ENCODE measurements around the gene AOAH. TPM values are rescaled to one million over a fixed set of nuclear protein-coding genes. Genes with fewer than 3 reads are reported as not detected.
"Not testable (repeated sequence)": the region's sequence is repeated elsewhere in the genome, so short reads cannot be mapped to it uniquely, and the experiment has no call there.

Gene AOAH
- total RNA-seq, 1 donor = 15.1 TPM

- no peak for DNase-seq (ENCODE audit: low read depth in 2 of 3, low spot score in 2 of 3)
Measured at GRCh38 chr7:36707465-36707864, 16.8 kb downstream of the AOAH start.

GRCh38 chr7:36703860-36704259 lies 20.4 kb downstream of the AOAH start:
- not testable (repeated sequence) for DNase-seq (ENCODE audit: low read depth in 2 of 3, low spot score in 2 of 3)

GRCh38 chr7:36692456-36692855 lies 31.8 kb downstream of the AOAH start:
- DNase-seq (ENCODE audit: low read depth in 2 of 3, low spot score in 2 of 3) = no peak

DNA sequence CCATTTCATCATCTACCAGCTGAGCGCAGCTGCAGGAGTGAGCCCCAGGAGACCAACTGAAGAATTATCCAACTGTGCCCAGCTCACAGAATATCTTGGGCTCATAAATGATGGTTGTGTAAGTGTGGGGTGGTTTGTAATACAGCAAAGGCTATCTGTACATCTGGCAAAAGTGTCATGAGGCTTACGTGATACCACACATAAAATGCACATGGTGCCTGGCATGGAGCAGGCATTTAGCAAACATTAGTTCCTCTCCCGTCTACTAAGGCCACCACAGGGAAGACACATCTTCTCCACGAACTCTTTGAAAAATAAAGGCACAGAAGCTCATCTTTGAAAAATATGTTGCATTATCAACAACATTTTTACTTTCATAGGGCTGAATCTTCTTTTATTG lies 32.3 kb downstream of the AOAH start:
- no peak for DNase-seq (ENCODE audit: low read depth in 2 of 3, low spot score in 2 of 3)

GRCh38 chr7:36690514-36691187 lies 33.6 kb downstream of the AOAH start:
- DNase-seq (ENCODE audit: low read depth in 2 of 3, low spot score in 2 of 3) = peak in 1 of 3 donors; percentile 35

- DNase-seq (ENCODE audit: low read depth in 2 of 3, low spot score in 2 of 3) = no peak
Measured at GRCh38 chr7:36690041-36690440, 34.3 kb downstream of the AOAH start.

GRCh38 chr7:36686499-36686898 lies 37.8 kb downstream of the AOAH start:
- peak in 2 of 3 donors; percentile 32 to 46 for DNase-seq (ENCODE audit: low read depth in 2 of 3, low spot score in 2 of 3)

- no peak for DNase-seq (ENCODE audit: low read depth in 2 of 3, low spot score in 2 of 3)
Measured at GRCh38 chr7:36684954-36685353, 39.3 kb downstream of the AOAH start.

GRCh38 chr7:36683695-36684357 lies 40.5 kb downstream of the AOAH start:
- DNase-seq (ENCODE audit: low read depth in 2 of 3, low spot score in 2 of 3) = no peak

DNA sequence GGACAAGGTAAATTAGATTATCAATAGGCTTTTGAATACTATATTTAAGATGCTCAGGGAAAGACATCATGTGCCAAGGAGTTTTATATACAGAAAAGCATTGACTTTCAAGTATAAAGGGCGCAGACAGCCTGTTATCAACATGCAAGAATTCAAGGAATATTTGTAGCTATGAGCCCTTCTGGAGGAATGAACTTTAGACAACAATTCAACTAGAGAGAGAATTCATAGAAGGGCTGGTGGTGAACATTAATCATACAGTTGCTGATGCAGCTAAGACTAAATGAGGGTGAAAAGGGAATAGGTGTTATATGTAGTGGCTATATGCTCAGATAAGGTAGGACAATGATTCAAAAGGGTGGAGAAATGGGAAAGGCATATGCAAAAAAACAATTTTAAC lies 41.2 kb downstream of the AOAH start:
- DNase-seq (ENCODE audit: low read depth in 2 of 3, low spot score in 2 of 3) = no peak

GRCh38 chr7:36682102-36682501 lies 42.2 kb downstream of the AOAH start:
- DNase-seq (ENCODE audit: low read depth in 2 of 3, low spot score in 2 of 3) = peak in 1 of 3 donors; percentile 34

DNA sequence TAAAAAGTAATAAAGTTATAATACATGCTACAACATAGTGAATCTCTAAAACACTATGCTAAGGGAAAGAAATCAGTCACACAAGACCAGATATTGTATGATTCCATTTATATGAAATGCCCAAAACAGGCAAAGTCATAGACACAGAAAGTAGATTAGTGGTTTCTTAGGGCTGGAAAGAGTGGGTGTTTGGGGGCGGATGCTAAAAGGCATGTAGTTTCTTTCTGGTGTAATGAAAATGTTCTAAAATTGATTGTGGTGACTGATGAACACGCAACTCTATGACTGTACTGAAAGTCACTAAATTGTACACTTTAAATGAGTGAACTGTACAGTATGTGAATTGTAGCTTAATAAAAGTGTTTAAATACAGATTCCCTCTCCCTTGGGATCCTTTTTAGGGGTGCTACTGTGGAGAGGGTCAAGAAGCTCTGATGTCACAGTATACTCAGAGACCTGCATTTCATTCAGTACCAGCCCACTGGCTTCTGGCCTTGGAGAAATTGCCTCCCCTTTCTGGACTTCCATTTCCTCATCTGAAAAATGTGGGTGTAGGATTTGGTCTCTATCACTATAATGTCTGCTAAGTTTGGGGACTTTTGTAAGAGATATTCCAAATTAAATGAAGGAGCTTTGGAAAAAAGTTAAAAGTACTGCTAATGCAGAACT lies 46.4 kb downstream of the AOAH start:
- DNase-seq (ENCODE audit: low read depth in 2 of 3, low spot score in 2 of 3) = no peak

- DNase-seq (ENCODE audit: low read depth in 2 of 3, low spot score in 2 of 3) = no peak
Measured at GRCh38 chr7:36673703-36674102, 50.6 kb downstream of the AOAH start.

GRCh38 chr7:36671432-36671829 lies 52.9 kb downstream of the AOAH start:
- DNase-seq (ENCODE audit: low read depth in 2 of 3, low spot score in 2 of 3) = no peak

GRCh38 chr7:36670585-36671431 lies 53.5 kb downstream of the AOAH start:
- peak; percentile 68 to 86 (median 70) for DNase-seq (ENCODE audit: low read depth in 2 of 3, low spot score in 2 of 3)

DNA sequence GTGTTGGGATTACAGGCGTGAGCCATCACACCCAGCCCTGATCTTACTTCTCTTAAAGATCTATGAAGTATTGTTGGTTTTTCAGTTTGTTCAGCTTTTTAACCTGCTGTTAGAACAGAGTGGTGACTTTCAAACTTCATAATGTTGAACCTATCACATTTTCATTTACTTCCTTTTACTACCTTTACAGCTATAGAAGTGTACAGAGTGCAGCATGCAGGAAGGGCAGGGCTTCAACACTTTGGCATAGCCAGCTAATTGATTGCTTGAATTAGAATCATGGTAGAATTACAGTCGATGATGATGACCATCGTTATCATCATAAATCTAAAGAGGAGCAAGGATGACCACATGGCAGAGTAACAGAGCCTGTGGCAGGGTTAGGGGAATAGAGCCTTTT lies 55.5 kb downstream of the AOAH start:
- no peak for DNase-seq (ENCODE audit: low read depth in 2 of 3, low spot score in 2 of 3)

DNA sequence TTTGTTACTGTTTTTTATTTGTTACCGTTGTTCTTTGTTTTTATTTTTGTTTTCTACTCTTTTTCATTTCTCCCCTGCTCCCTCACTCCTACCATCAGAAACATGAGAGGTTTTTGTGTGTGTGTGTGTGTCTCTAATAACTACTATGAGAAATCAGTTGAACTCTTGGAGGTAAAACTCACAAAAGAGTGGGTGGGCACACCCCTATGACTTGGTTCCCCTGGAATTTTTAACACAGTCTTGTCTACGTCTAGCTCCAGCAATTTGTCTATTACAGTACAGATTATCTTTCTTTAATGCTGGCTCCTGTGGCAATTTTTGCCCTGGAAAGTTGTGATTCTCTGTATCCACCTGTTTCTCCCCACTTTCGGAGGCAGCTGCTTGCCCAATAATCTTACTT lies 56.2 kb downstream of the AOAH start:
- DNase-seq (ENCODE audit: low read depth in 2 of 3, low spot score in 2 of 3) = no peak

DNA sequence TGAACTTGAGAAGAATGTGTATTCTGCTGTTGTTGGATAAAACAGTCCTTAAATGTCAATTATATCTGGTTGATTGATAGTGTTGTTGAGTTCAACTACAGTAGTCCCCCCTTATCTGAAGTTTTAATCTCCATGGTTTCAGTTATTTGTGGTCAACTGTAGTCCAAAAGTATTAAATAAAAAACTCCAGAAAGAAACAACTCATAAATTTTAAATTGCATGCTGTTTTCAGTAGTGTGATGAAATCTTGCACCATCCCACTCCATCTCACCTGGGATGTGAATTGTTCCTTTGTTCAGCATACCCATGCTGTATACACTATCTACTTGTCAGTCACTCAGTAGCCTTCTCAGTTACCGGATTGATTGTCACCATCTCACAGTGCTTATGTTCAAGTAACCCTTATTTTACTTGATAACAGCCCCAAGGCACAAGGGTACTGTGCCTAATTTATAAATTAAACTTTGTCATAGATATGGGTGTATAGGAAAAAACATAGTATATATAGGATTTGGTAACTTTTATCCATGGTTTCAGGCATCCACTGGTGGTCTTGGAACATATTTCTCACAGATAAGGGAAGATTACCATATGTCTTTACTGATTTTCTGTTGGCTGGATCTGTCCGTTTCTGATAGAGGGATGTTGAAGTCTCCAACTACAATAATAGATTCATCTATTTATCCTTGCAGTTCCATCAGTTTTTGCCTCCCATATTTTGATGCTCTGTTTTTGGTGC lies 57.1 kb downstream of the AOAH start:
- peak in 1 of 3 donors; percentile 19 for DNase-seq (ENCODE audit: low read depth in 2 of 3, low spot score in 2 of 3)

GRCh38 chr7:36663481-36663880 lies 60.8 kb downstream of the AOAH start:
- DNase-seq (ENCODE audit: low read depth in 2 of 3, low spot score in 2 of 3) = no peak

DNA sequence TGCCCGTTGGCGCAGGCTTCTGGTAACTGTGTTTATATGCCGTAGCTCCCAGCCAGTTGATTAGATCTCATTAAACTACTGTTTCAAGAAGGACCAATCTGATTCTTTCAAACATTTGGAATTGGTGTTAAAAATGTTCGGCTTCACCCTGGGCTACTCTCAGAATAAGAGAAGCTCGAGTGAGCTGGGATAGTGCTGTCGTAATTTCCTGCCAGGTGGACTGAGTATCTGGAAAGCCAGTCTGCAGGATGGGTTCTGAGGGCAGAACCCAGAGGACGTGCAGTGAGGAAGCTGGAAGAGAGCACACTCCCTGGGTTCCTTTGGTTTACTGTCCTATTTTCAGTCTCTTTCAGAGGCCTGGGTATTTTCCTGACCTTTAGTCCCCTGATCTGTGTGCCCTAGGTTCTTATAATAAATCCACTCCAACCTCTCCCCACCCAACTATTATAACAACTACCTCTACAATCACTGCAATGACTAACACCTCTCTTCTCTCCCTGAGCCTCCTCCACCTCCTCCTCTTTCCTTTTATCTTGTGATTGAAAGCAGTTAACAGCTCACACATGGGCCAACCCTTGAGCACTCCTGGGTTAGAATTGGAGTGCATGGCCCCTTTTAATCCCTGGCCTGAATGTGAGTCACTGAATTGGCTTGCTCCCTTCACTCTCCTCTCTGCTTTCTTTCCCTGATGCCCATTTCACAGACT lies 63.0 kb downstream of the AOAH start:
- no peak for DNase-seq (ENCODE audit: low read depth in 2 of 3, low spot score in 2 of 3)
